ENCODE data around the gene OSBPL5.

The OSBPL5 gene

DNA sequence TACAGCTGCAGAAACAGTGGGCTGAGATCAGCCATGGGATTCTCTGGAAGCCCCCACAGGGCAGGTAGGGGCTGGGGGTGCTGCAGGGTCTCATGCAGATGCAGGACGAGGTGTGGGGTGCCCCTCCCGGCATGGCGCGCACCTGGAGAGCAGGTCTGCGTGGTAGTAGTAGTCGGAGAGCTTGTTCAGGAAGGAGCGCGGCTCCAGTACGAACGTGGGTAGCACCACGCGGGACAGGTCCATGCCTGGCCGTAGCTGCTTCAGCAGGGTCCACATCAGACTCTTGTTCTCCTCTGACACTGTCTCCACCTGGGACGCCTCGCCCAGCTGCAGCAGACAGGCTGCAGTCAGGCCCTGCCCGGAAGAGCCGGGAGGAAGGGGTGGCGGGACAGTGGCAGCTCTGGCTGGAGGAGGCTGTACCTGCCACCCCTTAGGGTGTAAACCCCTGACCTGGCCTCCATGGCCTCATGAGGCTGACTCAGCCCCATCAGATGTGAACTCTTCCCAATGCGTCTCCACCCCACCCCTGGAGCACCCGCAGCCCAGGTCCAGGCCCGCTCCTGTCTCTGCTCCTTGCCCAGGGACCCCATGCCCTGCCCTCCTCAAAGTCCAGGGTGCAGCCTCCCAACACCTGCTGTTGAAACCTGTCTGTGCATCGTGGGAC is 60.9 kb downstream of the OSBPL5 start:
- DNase-seq (ENCODE audit: extremely low read depth, insufficient read length) = no peak
- Histone ChIP-seq H3K36me3 (ENCODE audit: control insufficient read depth, insufficient read depth, low read length) (no peaks in the 10 kb centered on the region), H3K4me3 (replicated peaks; ENCODE audit: low read depth, low read length) (no peak overlapping the region), H3K27me3 (replicated peaks; ENCODE audit: control insufficient read depth, insufficient read depth, low read length) (no peaks in the 10 kb centered on the region; the same call in 1 of the 2 replicates)
- no peak for TF ChIP-seq CTCF (IDR thresholded peaks at IDR 0.05; ENCODE audit: insufficient read depth, low read length, poor library complexity, severe bottlenecking)

DNA sequence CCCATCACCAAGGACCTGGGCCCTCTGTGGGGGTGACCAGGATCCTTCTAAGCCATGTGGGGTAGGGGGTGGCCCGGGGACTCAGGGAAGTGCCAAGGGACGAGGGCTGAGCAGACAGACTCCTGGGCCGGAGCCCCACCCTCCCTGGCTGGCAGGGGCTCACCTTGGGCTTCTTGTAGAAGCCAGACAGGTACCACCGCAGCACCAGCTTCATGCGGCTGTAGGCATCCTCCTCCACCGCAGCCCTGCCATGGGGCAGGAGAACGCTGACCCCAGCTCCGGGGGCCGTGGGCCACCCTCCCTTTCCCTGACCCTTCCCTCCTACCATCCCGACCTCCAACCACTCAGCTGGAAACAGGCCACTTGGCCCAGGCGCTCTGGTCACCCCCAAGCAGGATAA is 62.0 kb downstream of the OSBPL5 start:
- H3K27me3 ChIP-seq (replicated peaks; ENCODE audit: control insufficient read depth, insufficient read depth, low read length) = no peaks in the 10 kb centered on the region; the same call in 1 of the 2 replicates

GRCh38 chr11:3102641-3102921 is 62.5 kb downstream of the OSBPL5 start:
- Histone ChIP-seq H3K36me3 (ENCODE audit: control insufficient read depth, insufficient read depth, low read length) (no peaks in the 10 kb centered on the region), H3K27me3 (replicated peaks; ENCODE audit: control insufficient read depth, insufficient read depth, low read length) (no peaks in the 10 kb centered on the region; the same call in 1 of the 2 replicates), H3K4me3 (replicated peaks; ENCODE audit: low read depth, low read length) (no peak overlapping the region)
- TF ChIP-seq CTCF (IDR thresholded peaks at IDR 0.05; ENCODE audit: insufficient read depth, low read length, poor library complexity, severe bottlenecking) = no peak
- no peak for DNase-seq (ENCODE audit: extremely low read depth, insufficient read length)

More for the DNA sequence above, 62.0 kb downstream of the OSBPL5 start:
- Histone ChIP-seq H3K36me3 (ENCODE audit: control insufficient read depth, insufficient read depth, low read length) (no peaks in the 10 kb centered on the region), H3K4me3 (replicated peaks; ENCODE audit: low read depth, low read length) (no peak overlapping the region)
- no peak for DNase-seq (ENCODE audit: extremely low read depth, insufficient read length)
- TF ChIP-seq CTCF (IDR thresholded peaks at IDR 0.05; ENCODE audit: insufficient read depth, low read length, poor library complexity, severe bottlenecking) = no peak

DNA sequence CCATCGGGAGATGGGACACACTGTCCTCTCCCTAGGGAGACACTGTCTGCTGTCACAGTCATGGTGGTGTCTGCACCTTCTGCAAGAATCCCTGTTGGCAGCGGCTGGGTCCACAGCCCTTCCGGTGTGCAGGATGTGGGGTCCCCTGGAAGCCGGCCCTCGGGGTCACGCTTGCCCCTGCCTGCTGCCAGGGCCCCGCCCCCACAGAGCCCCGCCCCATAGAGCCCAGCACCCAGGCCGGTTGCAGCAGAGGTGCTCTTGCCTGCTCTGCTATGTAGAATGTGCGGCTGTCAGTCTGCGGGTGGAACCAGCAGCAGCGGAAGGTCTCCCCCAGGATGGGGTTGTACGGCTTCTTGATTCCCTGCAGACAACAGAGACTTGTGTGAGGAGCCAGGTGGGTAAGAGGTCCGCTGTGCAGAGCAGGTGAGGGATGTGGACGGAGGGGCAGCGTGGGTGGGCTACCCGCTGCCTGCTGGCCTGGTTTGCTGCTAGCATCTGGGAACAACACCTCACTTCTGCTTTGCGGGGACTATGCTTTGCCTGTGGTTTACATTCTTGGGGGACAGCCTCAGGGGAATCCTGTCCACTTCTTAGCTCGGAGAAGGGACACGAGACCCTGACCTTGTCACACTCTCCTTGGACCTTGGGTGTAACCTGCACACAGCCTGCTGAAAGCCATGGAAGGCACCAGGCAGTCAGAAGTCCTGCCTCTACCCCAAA is 63.0 kb downstream of the OSBPL5 start:
- Histone ChIP-seq H3K4me3 (replicated peaks; ENCODE audit: low read depth, low read length) (no peak overlapping the region), H3K36me3 (ENCODE audit: control insufficient read depth, insufficient read depth, low read length) (no peaks in the 10 kb centered on the region), H3K27me3 (replicated peaks; ENCODE audit: control insufficient read depth, insufficient read depth, low read length) (no peaks in the 10 kb centered on the region; the same call in 1 of the 2 replicates)
- TF ChIP-seq CTCF (IDR thresholded peaks at IDR 0.05; ENCODE audit: insufficient read depth, low read length, poor library complexity, severe bottlenecking) = no peak
- DNase-seq (ENCODE audit: extremely low read depth, insufficient read length) = no peak

DNA sequence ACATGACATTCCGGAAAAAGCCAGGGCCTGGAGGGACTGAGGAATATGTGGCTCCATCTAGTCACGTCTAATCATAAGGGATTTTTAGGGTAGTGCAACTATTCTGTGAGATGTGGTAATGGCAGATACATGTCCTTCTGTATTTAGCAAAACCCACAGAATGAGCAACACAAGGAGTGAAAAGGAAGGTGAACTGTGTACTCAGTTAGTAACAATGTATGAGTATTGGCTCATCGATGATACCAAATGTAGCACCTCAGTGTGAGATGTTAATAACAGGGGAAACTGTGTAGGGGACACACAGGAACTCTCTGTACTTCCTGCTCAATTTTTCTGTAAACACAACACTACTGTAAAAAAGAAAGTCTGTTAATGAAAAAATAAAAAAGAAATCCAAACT is 65.9 kb downstream of the OSBPL5 start:
- TF ChIP-seq CTCF (IDR thresholded peaks at IDR 0.05; ENCODE audit: insufficient read depth, low read length, poor library complexity, severe bottlenecking) = no peak
- Histone ChIP-seq H3K36me3 (ENCODE audit: control insufficient read depth, insufficient read depth, low read length) (no peaks in the 10 kb centered on the region), H3K27me3 (replicated peaks; ENCODE audit: control insufficient read depth, insufficient read depth, low read length) (no peaks in the 10 kb centered on the region; the same call in 1 of the 2 replicates), H3K4me3 (replicated peaks; ENCODE audit: low read depth, low read length) (no peak overlapping the region)
- no peak for DNase-seq (ENCODE audit: extremely low read depth, insufficient read length)

Data from GM06990 (cell line).